Fibroblast of lung (primary cell): ENCODE data around the gene PIGK. TPM values are rescaled to one million over a fixed set of nuclear protein-coding genes. Genes with fewer than 3 reads are reported as not detected.

ENCODE experiments used
- DNase-seq, 2 donors: peaks; one replicate each; pipeline versions ENCODE4 v3.0.0 to v3.0.0-alpha.2; 2010; ENCODE audit warnings: low read depth in 2 of 2
- H2AFZ ChIP-seq: 2 replicates; pipeline ENCODE4 v1.5.1; 2012; ENCODE audit warnings: low read length, control low read depth, inconsistent platforms
- H3K27ac ChIP-seq: 2 replicates; pipeline ENCODE4 v1.5.1; 2011; ENCODE audit warnings: low read length, control low read depth; ENCODE audit not compliant: insufficient read depth
- H3K27me3 ChIP-seq: 2 replicates; pipeline ENCODE4 v1.5.1; 2011; ENCODE audit warnings: mild to moderate bottlenecking, low read length; ENCODE audit not compliant: control insufficient read depth, insufficient read depth
- H3K36me3 ChIP-seq: 2 replicates; pipeline ENCODE4 v1.5.1; 2011; ENCODE audit warnings: low read length; ENCODE audit not compliant: control insufficient read depth, insufficient read depth
- H3K4me1 ChIP-seq: 2 replicates; pipeline ENCODE4 v1.5.1; 2011; ENCODE audit warnings: low read length; ENCODE audit not compliant: control insufficient read depth, insufficient read depth; ENCODE audit errors: extremely low read depth
- H3K4me2 ChIP-seq: 2 replicates; pipeline ENCODE4 v1.5.1; 2011; ENCODE audit warnings: low read length, control low read depth; ENCODE audit not compliant: insufficient read depth; ENCODE audit errors: extremely low read depth
- H3K4me3 ChIP-seq, 4 experiments: fragments of 200-600 bp in 1 of 4; sonication (generic) in 1 of 4; replicated peaks in 1 of 4; 2 replicates each; pipeline ENCODE4 v1.5.1; 2011 to 2016; ENCODE audit warnings: low read length in 4 of 4, low read depth in 3 of 4, mild to moderate bottlenecking in 3 of 4, control low read depth in 2 of 4, inconsistent platforms in 1 of 4, mixed read lengths in 1 of 4; ENCODE audit not compliant: insufficient read depth in 1 of 4; ENCODE audit errors: control extremely low read depth in 1 of 4
- H3K79me2 ChIP-seq: 2 replicates; pipeline ENCODE4 v1.5.1; 2012; ENCODE audit warnings: mild to moderate bottlenecking, low read length, inconsistent platforms; ENCODE audit not compliant: control insufficient read depth, insufficient read depth
- H3K9ac ChIP-seq: 2 replicates; pipeline ENCODE4 v1.5.1; 2011; ENCODE audit warnings: mild to moderate bottlenecking, low read length, control low read depth; ENCODE audit not compliant: insufficient read depth
- H3K9me3 ChIP-seq: 2 replicates; pipeline ENCODE4 v1.5.1; 2012; ENCODE audit warnings: low read depth, low read length; ENCODE audit not compliant: control insufficient read depth, insufficient read depth
- H4K20me1 ChIP-seq: 2 replicates; pipeline ENCODE4 v1.5.1; 2011; ENCODE audit warnings: low read length; ENCODE audit not compliant: control insufficient read depth, insufficient read depth; ENCODE audit errors: extremely low read depth
- CTCF ChIP-seq, 2 donors: IDR thresholded peaks in 1 of 2; conservative IDR thresholded peaks in 1 of 2; 1 replicate in 1 of 2; 2 replicates in 1 of 2; pipeline ENCODE4 v1.5.1; 2011 to 2012; ENCODE audit warnings: low read length in 2 of 2, control low read depth in 1 of 2, inconsistent platforms in 1 of 2, low read depth in 1 of 2, mild to moderate bottlenecking in 1 of 2
- EZH2 ChIP-seq: IDR thresholded peaks from 2 replicates; pipeline ENCODE4 v1.5.1; 2012; ENCODE audit warnings: low read length, control low read depth, mild to moderate bottlenecking; ENCODE audit errors: missing control alignments
- polyA plus RNA-seq, 2 donors: library from polyadenylated mRNA; depleted of rRNA in 1 of 2; stranded (reverse) in 1 of 2; unstranded in 1 of 2; fragments of >200 nt; gene quantifications; 2 replicates each; pipeline ENCODE4 v1.2.1, GENCODE V29; 2011 to 2012; ENCODE audit warnings: missing spikeins in 1 of 2
- total RNA-seq: library from RNA; depleted of rRNA; stranded (reverse); fragments of >200 nt; gene quantifications from 2 replicates; pipeline ENCODE4 v1.2.1, GENCODE V29; 2014

PIGK gene
- total and polyA plus RNA-seq, 2 donors (not counting 1 experiment from before 2014, with no cell fraction given): 55.7 to 58.7 TPM

- DNase-seq: no peak
- Histone ChIP-seq H2AFZ (no peak overlapping the region), H3K4me3 (no peak overlapping the region), H3K4me1 (no peaks in the 10 kb centered on the region), H3K36me3 (no peaks in the 10 kb centered on the region), H4K20me1 (no peaks in the 10 kb centered on the region), H3K27ac (no peak overlapping the region), H3K27me3 (no peaks in the 10 kb centered on the region), H3K4me2 (no peak overlapping the region), H3K9me3 (no peaks in the 10 kb centered on the region), H3K79me2 (no peaks in the 10 kb centered on the region), H3K9ac (no peak overlapping the region)
- TF ChIP-seq EZH2 (no peak), CTCF (conservative IDR thresholded peaks at IDR 0.05 in 1 of 2, IDR thresholded peaks at IDR 0.05 in 1 of 2; ENCODE audit: low read depth in 1 of 2, low read length in 2 of 2) (no peak)
These were observed 37.1 kb downstream of the PIGK start for GRCh38 chr1:77182083-77182482.

- Histone ChIP-seq H3K4me2 (no peak overlapping the region), H3K9me3 (no peaks in the 10 kb centered on the region), H3K27ac (no peak overlapping the region), H3K27me3 (no peaks in the 10 kb centered on the region), H3K79me2 (no peaks in the 10 kb centered on the region), H3K36me3 (no peaks in the 10 kb centered on the region), H3K4me3 (no peak overlapping the region), H3K9ac (no peak overlapping the region), H4K20me1 (no peaks in the 10 kb centered on the region), H3K4me1 (no peaks in the 10 kb centered on the region), H2AFZ (no peak overlapping the region)
- TF ChIP-seq EZH2: no peak
- TF ChIP-seq CTCF (conservative IDR thresholded peaks at IDR 0.05 in 1 of 2, IDR thresholded peaks at IDR 0.05 in 1 of 2; ENCODE audit: low read depth in 1 of 2, low read length in 2 of 2): no peak
- DNase-seq: no peak
These were observed 39.6 kb downstream of the PIGK start for GRCh38 chr1:77179632-77180031.

- no peak overlapping the region for H3K9ac ChIP-seq
- TF ChIP-seq CTCF (conservative IDR thresholded peaks at IDR 0.05 in 1 of 2, IDR thresholded peaks at IDR 0.05 in 1 of 2; ENCODE audit: low read depth in 1 of 2, low read length in 2 of 2) (no peak), EZH2 (no peak)
- H2AFZ ChIP-seq: no peak overlapping the region
- H3K27ac ChIP-seq: no peak overlapping the region
- peak; percentile 6 to 24 for DNase-seq
- no peak overlapping the region for H3K4me2 ChIP-seq
- no peaks in the 10 kb centered on the region for H3K79me2 ChIP-seq
- no peaks in the 10 kb centered on the region for H3K27me3 ChIP-seq
- no peaks in the 10 kb centered on the region for H3K4me1 ChIP-seq
- no peaks in the 10 kb centered on the region for H4K20me1 ChIP-seq
- no peaks in the 10 kb centered on the region for H3K36me3 ChIP-seq
- no peaks in the 10 kb centered on the region for H3K9me3 ChIP-seq
- H3K4me3 ChIP-seq: no peak overlapping the region
These were observed 43.9 kb downstream of the PIGK start for GRCh38 chr1:77175230-77175844.
